Loucy (cell line): ENCODE data around the gene LUZP2.

Experiments
- H2AFZ ChIP-seq: fragments of 200-600 bp; sonication (generic); 2 replicates; pipeline ENCODE4 v1.6.0; 2016; ENCODE audit warnings: antibody characterized with exemption, mild to moderate bottlenecking, low read length, moderate library complexity
- H3F3A ChIP-seq: fragments of 200-600 bp; 2 replicates; pipeline ENCODE4 v1.6.0; 2016; ENCODE audit warnings: antibody characterized with exemption, low read depth, mild to moderate bottlenecking
- H3K27me3 ChIP-seq: fragments of 200-600 bp; sonication (generic); 2 replicates; pipeline ENCODE4 v1.6.1; 2014; ENCODE audit warnings: low read length, mild to moderate bottlenecking; ENCODE audit not compliant: insufficient read depth, poor library complexity, severe bottlenecking
- H3K36me3 ChIP-seq: fragments of 200-600 bp; sonication (generic); 2 replicates; pipeline ENCODE4 v1.6.1; 2016; ENCODE audit warnings: low read length; ENCODE audit not compliant: insufficient read depth
- H3K4me1 ChIP-seq: fragments of 200-600 bp; sonication (generic); 2 replicates; pipeline ENCODE4 v1.5.1; 2014; ENCODE audit warnings: low read length, mild to moderate bottlenecking; ENCODE audit not compliant: insufficient read depth, poor library complexity, severe bottlenecking
- H3K4me2 ChIP-seq: fragments of 200-600 bp; sonication (generic); 2 replicates; pipeline ENCODE4 v1.6.0; 2014; ENCODE audit warnings: antibody characterized with exemption, low read length, low read depth, mild to moderate bottlenecking; ENCODE audit not compliant: poor library complexity, severe bottlenecking
- H3K4me3 ChIP-seq: fragments of 200-600 bp; sonication (generic); 2 replicates; pipeline ENCODE4 v1.5.1; 2014; ENCODE audit warnings: low read length, mild to moderate bottlenecking, mixed read lengths; ENCODE audit not compliant: poor library complexity, severe bottlenecking
- H3K79me2 ChIP-seq: fragments of 200-600 bp; sonication (generic); 2 replicates; pipeline ENCODE4 v1.6.1; 2014; ENCODE audit warnings: low read length; ENCODE audit not compliant: insufficient read depth
- H3K9ac ChIP-seq: fragments of 200-600 bp; sonication (generic); 2 replicates; pipeline ENCODE4 v1.6.0; 2014; ENCODE audit warnings: mild to moderate bottlenecking, low read depth, low read length, moderate library complexity; ENCODE audit not compliant: poor library complexity, severe bottlenecking
- H3K9me2 ChIP-seq: fragments of 200-600 bp; sonication (generic); replicated peaks from 2 replicates; pipeline ENCODE4 v1.6.1; 2016; ENCODE audit warnings: low read depth, low read length, mixed read lengths
- H3K9me3 ChIP-seq: fragments of 200-600 bp; sonication (generic); 2 replicates; pipeline ENCODE4 v1.6.1; 2014; ENCODE audit warnings: mild to moderate bottlenecking, antibody characterized with exemption, low read length, low read depth; ENCODE audit not compliant: insufficient read depth
- H4K20me1 ChIP-seq: fragments of 200-600 bp; sonication (generic); 2 replicates; pipeline ENCODE4 v1.6.0; 2014; ENCODE audit warnings: antibody characterized with exemption, low read length, mild to moderate bottlenecking; ENCODE audit not compliant: insufficient read depth, poor library complexity, severe bottlenecking
- CTCF ChIP-seq: fragments of 200-600 bp; sonication (generic); conservative IDR thresholded peaks from 2 replicates; pipeline ENCODE4 v1.5.1; 2014; ENCODE audit warnings: mild to moderate bottlenecking, antibody characterized with exemption, low read length
- EZH2phosphoT487 ChIP-seq: fragments of 200-600 bp; IDR thresholded peaks from 2 replicates; pipeline ENCODE4 v1.6.1; 2018; ENCODE audit warnings: antibody characterized with exemption, mild to moderate bottlenecking, moderate library complexity, borderline replicate concordance

Gene LUZP2

GRCh38 chr11:24667353-24667968, 170.6 kb downstream of the LUZP2 start:
- H3K4me3 ChIP-seq, result no peak overlapping the region
- H3K27me3 ChIP-seq, result no peaks in the 10 kb centered on the region
- no peaks in the 10 kb centered on the region for H3K36me3 ChIP-seq
- H3K79me2 ChIP-seq, result no peaks in the 10 kb centered on the region
- H2AFZ ChIP-seq, result no peak overlapping the region
- H3K4me2 ChIP-seq, result no peak overlapping the region
- H3K4me1 ChIP-seq, result no peaks in the 10 kb centered on the region
- TF ChIP-seq CTCF, result no peak
- TF ChIP-seq EZH2phosphoT487, result no peak
- no peaks in the 10 kb centered on the region for H3K9me2 ChIP-seq
- H3K9ac ChIP-seq, result no peak overlapping the region
- H3F3A ChIP-seq, result no peaks in the 10 kb centered on the region
- H4K20me1 ChIP-seq, result no peaks in the 10 kb centered on the region
- no peaks in the 10 kb centered on the region for H3K9me3 ChIP-seq

GRCh38 chr11:24678703-24679348, 182.0 kb downstream of the LUZP2 start:
- Histone ChIP-seq H4K20me1 (no peaks in the 10 kb centered on the region), H3K9ac (no peak overlapping the region), H3K9me2 (no peaks in the 10 kb centered on the region), H3K4me1 (no peaks in the 10 kb centered on the region), H3K27me3 (no peaks in the 10 kb centered on the region), H3K9me3 (no peaks in the 10 kb centered on the region), H2AFZ (no peak overlapping the region), H3F3A (no peaks in the 10 kb centered on the region), H3K79me2 (no peaks in the 10 kb centered on the region), H3K36me3 (no peaks in the 10 kb centered on the region), H3K4me3 (no peak overlapping the region), H3K4me2 (no peak overlapping the region)
- TF ChIP-seq EZH2phosphoT487 (no peak), CTCF (no peak)

- H3K36me3 ChIP-seq, result no peaks in the 10 kb centered on the region
- H4K20me1 ChIP-seq, result no peaks in the 10 kb centered on the region
- no peaks in the 10 kb centered on the region for H3K9me2 ChIP-seq
- no peaks in the 10 kb centered on the region for H3K79me2 ChIP-seq
- no peak overlapping the region for H3K4me2 ChIP-seq
- TF ChIP-seq CTCF, result no peak
- no peak for TF ChIP-seq EZH2phosphoT487
- no peaks in the 10 kb centered on the region for H3K4me1 ChIP-seq
- no peak overlapping the region for H3K9ac ChIP-seq
- H3K9me3 ChIP-seq, result no peaks in the 10 kb centered on the region
- no peak overlapping the region for H2AFZ ChIP-seq
- H3K4me3 ChIP-seq, result no peak overlapping the region
- no peaks in the 10 kb centered on the region for H3F3A ChIP-seq
- no peaks in the 10 kb centered on the region for H3K27me3 ChIP-seq
Measured at GRCh38 chr11:24679821-24680351, 183.0 kb downstream of the LUZP2 start.
